Astrocyte (in vitro differentiated cells and primary cell): Measurements from ENCODE around the gene LINC00237. TPM values are rescaled to one million over a fixed set of nuclear protein-coding genes. Genes with fewer than 3 reads are reported as not detected.

Experiments
- DNase-seq: peaks from one replicate; pipeline ENCODE4 v3.0.0-alpha.2; 2010; ENCODE audit warnings: low read depth
- FAIRE-seq: peaks from 2 replicates; lab custom pipeline; 2011; peaks lifted over from hg19 to GRCh38; lab: Jason Lieb, UNC
- H2AFZ ChIP-seq: 2 replicates; pipeline ENCODE4 v1.6.0; 2012; ENCODE audit warnings: low read depth, low read length, inconsistent platforms
- H3K27ac ChIP-seq: 2 replicates; pipeline ENCODE4 v1.5.1; 2011; ENCODE audit warnings: low read depth, low read length, inconsistent platforms
- H3K27me3 ChIP-seq: 2 replicates; pipeline ENCODE4 v1.6.0; 2011; ENCODE audit warnings: low read length, inconsistent platforms; ENCODE audit not compliant: insufficient read depth
- H3K36me3 ChIP-seq: 2 replicates; pipeline ENCODE4 v1.5.1; 2011; ENCODE audit warnings: low read length, inconsistent platforms; ENCODE audit not compliant: insufficient read depth
- H3K4me1 ChIP-seq: 2 replicates; pipeline ENCODE4 v1.5.1; 2011; ENCODE audit warnings: low read length, inconsistent platforms; ENCODE audit not compliant: insufficient read depth
- H3K4me2 ChIP-seq: 2 replicates; pipeline ENCODE4 v1.6.0; 2012; ENCODE audit warnings: low read length, inconsistent platforms
- H3K4me3 ChIP-seq: 2 replicates; pipeline ENCODE4 v1.5.1; 2011; ENCODE audit warnings: low read depth, mild to moderate bottlenecking, low read length, inconsistent platforms; ENCODE audit not compliant: insufficient read depth
- H3K79me2 ChIP-seq: 2 replicates; pipeline ENCODE4 v1.6.0; 2012; ENCODE audit warnings: mild to moderate bottlenecking, low read length, inconsistent platforms; ENCODE audit not compliant: insufficient read depth
- H3K9ac ChIP-seq: 2 replicates; pipeline ENCODE4 v1.6.0; 2012; ENCODE audit warnings: mild to moderate bottlenecking, low read length, inconsistent platforms
- H3K9me3 ChIP-seq: 2 replicates; pipeline ENCODE4 v1.5.1; 2012; ENCODE audit warnings: low read depth, mild to moderate bottlenecking, low read length, inconsistent platforms; ENCODE audit not compliant: insufficient read depth
- H4K20me1 ChIP-seq: 2 replicates; pipeline ENCODE4 v1.6.0; 2012; ENCODE audit warnings: low read length, inconsistent platforms; ENCODE audit not compliant: insufficient read depth
- H3K27ac Mint-ChIP-seq: one replicate; pipeline ENCODE4 v1.8.0; 2021; ENCODE audit warnings: mild to moderate bottlenecking, mixed read lengths; ENCODE audit not compliant: unreplicated experiment
- H3K27me3 Mint-ChIP-seq: one replicate; pipeline ENCODE4 v1.8.0; 2021; ENCODE audit warnings: low read depth, mixed read lengths; ENCODE audit not compliant: unreplicated experiment
- H3K36me3 Mint-ChIP-seq: one replicate; pipeline ENCODE4 v1.8.0; 2021; ENCODE audit warnings: low read depth, mixed read lengths; ENCODE audit not compliant: unreplicated experiment
- H3K4me1 Mint-ChIP-seq: one replicate; pipeline ENCODE4 v1.8.0; 2021; ENCODE audit warnings: low read depth, mixed read lengths; ENCODE audit not compliant: unreplicated experiment
- H3K4me3 Mint-ChIP-seq: one replicate; pipeline ENCODE4 v1.8.0; 2021; ENCODE audit warnings: mild to moderate bottlenecking, moderate library complexity, mixed read lengths; ENCODE audit not compliant: unreplicated experiment
- H3K9me3 Mint-ChIP-seq: one replicate; pipeline ENCODE4 v1.8.0; 2021; ENCODE audit warnings: mild to moderate bottlenecking, mixed read lengths; ENCODE audit not compliant: unreplicated experiment
- CTCF ChIP-seq: IDR thresholded peaks from 2 replicates; pipeline ENCODE4 v1.5.1; 2011; ENCODE audit warnings: low read depth, mild to moderate bottlenecking, inconsistent platforms, low read length, moderate library complexity; ENCODE audit not compliant: insufficient read depth
- EZH2 ChIP-seq: IDR thresholded peaks from 2 replicates; pipeline ENCODE4 v1.6.1; 2012; ENCODE audit warnings: mild to moderate bottlenecking, low read length, inconsistent platforms; ENCODE audit not compliant: insufficient read depth
- total RNA-seq: library from RNA; stranded (reverse); gene quantifications from 2 replicates; pipeline ENCODE4 v1.2.1, GENCODE V29; 2021

LINC00237 gene
- total RNA-seq, 1 donor from 2014 or later = not detected

DNA sequence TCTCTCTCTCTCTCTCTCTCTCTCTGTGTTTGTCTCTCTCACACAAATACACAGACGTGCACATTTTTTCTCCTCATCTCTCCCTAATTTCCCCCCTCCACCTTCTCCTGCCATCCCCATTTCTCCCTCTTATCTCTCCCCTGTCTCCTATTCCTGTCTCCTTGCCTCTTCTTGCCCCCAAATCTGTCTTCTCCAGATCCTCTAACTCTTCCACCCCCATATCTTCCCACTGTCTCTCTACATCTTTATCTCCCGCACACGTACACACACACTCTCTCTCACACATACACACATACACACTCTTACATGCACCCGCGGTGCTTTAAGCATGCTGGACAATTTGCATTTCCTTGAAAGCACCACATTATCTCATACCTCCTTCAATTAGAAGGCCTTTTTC, 35.7 kb upstream of the LINC00237 start:
- no peak for FAIRE-seq
- no peaks in the 10 kb centered on the region for H3K4me1 Mint-ChIP-seq
- DNase-seq = no peak
- no peaks in the 10 kb centered on the region for H3K9me3 Mint-ChIP-seq
- Histone ChIP-seq H3K9me3 (no peaks in the 10 kb centered on the region), H3K4me2 (no peak overlapping the region), H4K20me1 (no peaks in the 10 kb centered on the region), H3K27me3 (no peaks in the 10 kb centered on the region), H3K36me3 (no peaks in the 10 kb centered on the region), H3K79me2 (no peaks in the 10 kb centered on the region), H3K4me3 (no peak overlapping the region), H3K9ac (no peak overlapping the region), H3K27ac (no peak overlapping the region), H3K4me1 (no peaks in the 10 kb centered on the region), H2AFZ (no peak overlapping the region)
- no peak overlapping the region for H3K27ac Mint-ChIP-seq
- no peak for TF ChIP-seq CTCF
- TF ChIP-seq EZH2 = no peak
- no peak overlapping the region for H3K4me3 Mint-ChIP-seq
- no peaks in the 10 kb centered on the region for H3K27me3 Mint-ChIP-seq
- no peaks in the 10 kb centered on the region for H3K36me3 Mint-ChIP-seq

- no peak for TF ChIP-seq EZH2
- no peak for TF ChIP-seq CTCF
- Mint-ChIP-seq H3K9me3 (no peaks in the 10 kb centered on the region), H3K27me3 (no peaks in the 10 kb centered on the region), H3K4me1 (no peaks in the 10 kb centered on the region), H3K36me3 (no peaks in the 10 kb centered on the region), H3K27ac (no peak overlapping the region), H3K4me3 (no peak overlapping the region)
- H3K27me3 ChIP-seq = no peaks in the 10 kb centered on the region
- no peaks in the 10 kb centered on the region for H4K20me1 ChIP-seq
- no peak for FAIRE-seq
- H3K4me1 ChIP-seq = no peaks in the 10 kb centered on the region
- no peaks in the 10 kb centered on the region for H3K36me3 ChIP-seq
- no peak overlapping the region for H2AFZ ChIP-seq
- H3K9ac ChIP-seq = no peak overlapping the region
- H3K4me3 ChIP-seq = no peak overlapping the region
- H3K27ac ChIP-seq = no peak overlapping the region
- H3K4me2 ChIP-seq = no peak overlapping the region
- DNase-seq = no peak
- H3K79me2 ChIP-seq = no peaks in the 10 kb centered on the region
- no peaks in the 10 kb centered on the region for H3K9me3 ChIP-seq
These were observed 33.9 kb upstream of the LINC00237 start for GRCh38 chr20:21139881-21140566.

DNA sequence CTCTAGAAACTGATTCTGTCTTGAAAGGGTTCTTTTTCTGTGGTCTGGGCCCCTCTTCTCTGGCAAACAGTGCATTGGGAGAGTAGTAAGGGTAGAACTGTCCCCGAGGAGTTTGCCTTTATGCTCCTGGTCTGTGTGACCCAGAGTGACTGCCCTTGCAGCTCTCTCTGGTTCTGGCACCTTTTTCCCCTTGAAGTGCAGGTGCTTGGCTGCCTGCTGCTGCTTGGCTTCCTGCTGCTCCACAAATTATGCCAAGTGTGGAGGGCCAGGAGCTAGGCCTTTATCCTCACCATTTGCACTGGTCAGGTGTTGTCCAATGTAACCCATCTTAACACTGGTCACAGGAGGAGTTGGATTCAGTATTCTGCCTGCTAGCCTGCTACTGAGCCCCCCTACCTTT, 30.9 kb upstream of the LINC00237 start:
- H3K9me3 Mint-ChIP-seq = no peaks in the 10 kb centered on the region
- Histone ChIP-seq H3K9me3 (no peaks in the 10 kb centered on the region), H4K20me1 (no peaks in the 10 kb centered on the region), H3K4me1 (no peaks in the 10 kb centered on the region), H3K79me2 (no peaks in the 10 kb centered on the region), H2AFZ (no peak overlapping the region), H3K36me3 (peaks cover 2% of the 10 kb centered on the region), H3K4me3 (no peak overlapping the region), H3K4me2 (no peak overlapping the region), H3K27me3 (no peaks in the 10 kb centered on the region), H3K27ac (no peak overlapping the region), H3K9ac (no peak overlapping the region)
- no peak overlapping the region for H3K27ac Mint-ChIP-seq
- DNase-seq (no peak), FAIRE-seq (no peak)
- no peak for TF ChIP-seq EZH2
- no peak for TF ChIP-seq CTCF
- no peak overlapping the region for H3K4me3 Mint-ChIP-seq
- H3K27me3 Mint-ChIP-seq = no peaks in the 10 kb centered on the region
- H3K36me3 Mint-ChIP-seq = no peaks in the 10 kb centered on the region
- no peaks in the 10 kb centered on the region for H3K4me1 Mint-ChIP-seq
